GM23248 (cell line): ENCODE measurements around the gene KCNMA1.

Experiments used
- EZH2 ChIP-seq: fragments of 200-600 bp; sonication (generic); IDR thresholded peaks from 2 replicates; pipeline ENCODE4 v1.6.1; 2018; ENCODE audit warnings: antibody characterized with exemption, mild to moderate bottlenecking; ENCODE audit not compliant: insufficient read depth, poor library complexity, severe bottlenecking
- EZH2phosphoT487 ChIP-seq: fragments of 200-600 bp; sonication (generic); IDR thresholded peaks from 2 replicates; pipeline ENCODE4 v1.6.1; 2018; ENCODE audit warnings: antibody characterized with exemption, moderate library complexity, mild to moderate bottlenecking, low read depth; ENCODE audit not compliant: insufficient read depth

DNA sequence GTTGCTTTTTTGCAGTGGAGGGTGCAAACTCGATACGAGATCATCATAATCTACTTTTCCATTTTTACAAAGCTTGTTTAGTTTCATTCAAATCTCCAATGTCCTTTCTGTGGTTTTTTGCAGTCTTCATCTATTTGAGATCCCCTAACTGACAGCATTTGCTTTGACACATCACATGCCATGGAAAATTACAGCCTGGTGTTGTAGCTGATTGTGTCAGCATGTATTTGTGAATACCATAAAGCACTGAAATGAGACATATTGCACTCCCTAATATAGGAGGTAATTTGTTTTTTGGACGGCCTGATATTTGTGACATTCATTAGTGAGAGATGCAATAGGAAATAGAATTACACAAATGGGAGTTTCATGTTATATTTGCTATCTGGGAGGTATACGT is 620.8 kb downstream of the KCNMA1 start:
- no peak for TF ChIP-seq EZH2
- TF ChIP-seq EZH2phosphoT487, result no peak
